Eye (tissue), 1 donor: ENCODE results near the gene CDH18.
"Not testable (repeated sequence)": the region's sequence is repeated elsewhere in the genome, so short reads cannot be mapped to it uniquely, and the experiment has no call there.

Source experiments
- DNase-seq: peaks from one replicate; pipeline ENCODE4 v3.0.0-alpha.2; 2015

Gene CDH18

DNA sequence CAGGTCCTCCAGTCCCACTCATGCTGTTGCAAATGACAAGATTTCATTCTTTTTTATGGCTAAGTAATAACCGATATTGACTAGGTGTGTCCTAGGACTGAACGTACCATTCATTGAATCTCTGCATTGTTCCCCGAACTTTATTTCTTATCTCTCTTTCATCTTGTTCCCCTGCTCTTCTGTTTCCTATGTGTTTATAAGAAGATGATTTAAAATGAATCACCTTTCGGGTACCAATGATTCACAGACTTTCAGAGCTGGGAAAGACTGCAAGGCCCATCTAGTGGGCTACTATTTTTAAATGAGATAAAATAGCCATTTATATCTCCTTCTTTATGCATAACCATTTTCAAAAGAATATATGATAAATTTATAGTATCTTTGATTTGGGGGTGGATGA, 133.0 kb downstream of the CDH18 start:
- no peak for DNase-seq

DNA sequence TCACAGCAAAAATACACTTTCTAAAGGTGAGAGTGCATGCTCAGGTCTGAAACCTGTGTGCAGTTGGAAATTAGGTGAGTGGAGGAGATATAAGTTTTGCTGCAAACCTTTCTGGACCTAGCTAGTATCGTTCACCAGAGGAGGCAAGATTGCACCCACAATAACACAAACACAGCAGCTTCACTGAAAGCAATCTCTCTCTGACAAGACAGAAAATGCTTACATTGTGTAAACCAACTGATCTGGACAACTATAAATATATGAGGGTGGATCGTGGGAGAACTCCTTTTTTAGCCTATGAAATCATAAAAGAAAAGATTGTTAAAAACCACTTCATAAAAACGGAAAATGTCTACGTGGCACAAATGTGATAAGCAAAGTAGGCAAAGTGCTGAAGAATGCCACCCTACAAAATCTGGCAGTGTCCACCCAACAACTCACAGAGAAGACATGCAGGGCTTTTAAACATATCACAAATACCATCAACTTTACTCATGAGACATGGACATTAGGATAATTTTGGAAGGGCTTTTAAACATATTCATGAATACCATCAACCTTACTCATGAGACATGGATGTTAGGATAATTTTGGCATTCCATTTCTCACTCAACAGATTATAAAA, 134.3 kb downstream of the CDH18 start:
- DNase-seq, result no peak

DNA sequence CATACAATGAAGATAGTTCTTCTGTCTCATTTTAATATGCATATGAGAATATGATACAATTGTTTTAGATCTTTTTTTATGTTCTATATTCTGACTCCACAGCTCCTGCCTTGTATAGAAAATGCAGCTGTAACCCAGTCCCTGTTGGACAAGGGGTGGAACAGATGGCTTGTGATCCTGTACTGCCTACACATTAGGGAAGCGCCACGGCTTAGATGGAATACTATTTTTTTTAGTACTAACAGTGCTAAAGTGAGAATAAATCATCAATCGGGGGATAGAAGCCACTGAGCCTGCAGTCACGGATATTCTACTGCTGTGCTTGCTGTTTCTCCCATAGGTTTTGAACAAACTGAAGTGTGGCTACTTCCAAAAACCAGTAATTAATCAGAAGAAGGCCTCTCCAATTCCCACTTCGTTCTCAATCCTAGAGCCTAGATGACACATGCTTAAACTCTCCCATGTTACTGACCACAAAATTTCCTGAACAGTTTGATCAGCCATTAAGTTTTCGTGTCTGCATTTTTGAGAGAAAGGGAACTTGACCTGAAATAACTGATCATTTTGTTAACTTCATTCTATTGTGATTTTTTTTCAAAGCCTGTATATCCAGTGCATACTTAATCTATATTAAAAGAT, 150.3 kb downstream of the CDH18 start:
- DNase-seq, result no peak

DNA sequence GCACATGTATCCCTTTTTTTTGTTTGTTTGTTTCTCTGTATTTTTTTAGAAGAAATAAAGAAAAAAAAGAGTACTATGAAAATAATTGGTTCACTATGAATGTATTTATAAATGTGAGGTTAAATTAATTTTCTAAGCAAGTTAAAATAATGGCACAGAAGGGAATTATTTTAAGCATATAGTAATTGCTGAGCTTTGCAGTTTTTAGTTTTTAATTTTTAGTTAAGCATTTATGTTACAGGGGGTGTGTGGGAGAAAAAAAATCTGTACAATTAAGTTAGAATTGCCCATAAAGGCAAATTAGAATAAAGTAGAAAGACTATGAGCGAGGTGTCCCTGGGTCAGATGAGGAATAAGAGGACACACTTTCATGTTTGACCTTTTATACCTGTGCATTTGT, 152.6 kb downstream of the CDH18 start:
- DNase-seq, result no peak

GRCh38 chr5:19812720-19813119, 175.3 kb downstream of the CDH18 start:
- DNase-seq, result not testable (repeated sequence)

DNA sequence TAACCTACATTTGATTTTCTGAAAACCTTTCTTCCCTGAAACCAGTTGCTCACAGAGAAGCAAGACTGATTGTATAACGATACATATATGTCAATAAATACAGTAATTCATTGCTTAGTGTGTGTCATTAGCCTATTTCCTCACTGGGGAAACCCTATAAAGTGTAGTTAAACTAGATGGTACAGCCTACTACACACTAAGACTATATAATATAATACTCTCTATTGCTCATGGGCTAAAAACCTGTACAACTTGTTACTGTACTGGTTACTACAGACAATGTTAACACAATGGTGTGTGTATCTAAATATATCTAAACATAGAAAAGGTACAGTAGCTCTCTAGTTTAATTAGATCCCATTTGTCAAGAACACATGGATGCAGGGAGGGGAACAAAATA, 181.2 kb downstream of the CDH18 start:
- no peak for DNase-seq

GRCh38 chr5:19802686-19803085, 185.3 kb downstream of the CDH18 start:
- DNase-seq, result peak; percentile 31

DNA sequence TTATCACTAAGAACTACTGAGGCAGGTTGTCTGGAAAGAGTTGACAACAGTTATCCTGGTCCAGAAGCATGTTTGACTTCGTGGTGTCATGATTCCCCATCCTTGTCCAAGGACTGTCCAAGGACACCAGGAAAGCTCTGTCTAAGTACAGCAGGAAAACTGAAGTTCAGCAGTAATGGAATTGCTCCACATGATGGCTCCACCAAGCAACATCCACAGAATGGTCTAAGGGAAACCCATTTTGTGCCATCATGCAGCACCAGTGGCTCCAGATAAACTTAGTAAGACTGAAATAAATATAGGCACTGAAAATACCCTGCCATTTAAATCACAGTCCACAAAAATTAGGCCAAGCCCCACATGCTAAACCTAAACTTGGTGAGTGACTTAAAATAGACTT, 192.8 kb downstream of the CDH18 start:
- DNase-seq, result no peak

- DNase-seq, result no peak
These were observed 197.1 kb downstream of the CDH18 start for GRCh38 chr5:19790829-19791466.

- peak; percentile 35 for DNase-seq
These were observed 205.4 kb downstream of the CDH18 start for GRCh38 chr5:19782566-19782965.

DNA sequence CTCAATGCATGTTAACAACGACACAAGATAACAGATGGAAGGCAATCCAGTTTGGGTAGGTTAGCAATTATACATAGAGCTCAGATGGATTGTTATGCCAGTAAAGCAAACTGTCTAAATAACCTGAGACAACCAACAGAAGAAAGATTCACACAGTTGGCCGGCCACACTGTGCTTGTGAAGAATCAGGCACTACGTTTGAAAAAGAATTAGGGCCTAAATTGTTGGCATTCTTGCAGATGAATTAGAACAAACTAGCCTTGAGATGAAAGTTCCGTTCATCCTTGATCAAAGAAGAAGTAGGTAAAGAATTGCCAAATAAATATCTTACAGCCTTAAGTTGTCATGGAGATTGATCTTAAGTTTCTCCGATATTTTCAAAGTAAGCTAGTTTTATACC, 210.6 kb downstream of the CDH18 start:
- DNase-seq, result no peak

GRCh38 chr5:19776886-19777285, 211.1 kb downstream of the CDH18 start:
- DNase-seq, result not testable (repeated sequence)

DNA sequence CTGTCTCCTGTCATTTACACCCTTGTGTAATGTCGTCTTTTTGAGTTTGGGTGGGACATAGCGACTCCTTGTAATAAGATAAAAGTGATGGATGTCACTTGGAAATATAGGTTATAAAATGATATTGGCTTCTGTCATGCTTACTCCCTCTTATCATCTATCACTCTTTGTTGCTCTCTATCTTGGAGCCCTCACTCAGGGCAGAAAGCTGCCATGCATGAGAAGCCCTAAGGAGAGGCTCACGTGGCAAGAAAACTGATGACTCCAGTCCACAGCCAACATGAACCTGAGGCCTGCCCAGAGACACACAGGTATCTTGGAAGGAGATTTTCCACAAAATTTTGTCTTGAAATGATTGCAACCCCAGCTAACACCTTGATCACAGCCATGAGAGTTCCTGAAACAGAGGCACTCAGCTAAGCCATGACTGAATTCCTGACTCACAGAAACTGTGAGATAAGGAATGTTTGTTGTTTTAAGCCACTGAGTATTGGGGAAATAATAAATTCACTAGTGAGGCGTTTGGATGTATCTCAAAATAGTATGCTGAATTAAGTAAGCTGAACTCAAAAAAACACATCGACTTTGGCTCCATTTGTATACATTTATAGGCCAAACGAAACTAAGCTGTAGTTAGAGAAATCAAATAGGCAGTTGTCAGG, 216.7 kb downstream of the CDH18 start:
- no peak for DNase-seq

DNA sequence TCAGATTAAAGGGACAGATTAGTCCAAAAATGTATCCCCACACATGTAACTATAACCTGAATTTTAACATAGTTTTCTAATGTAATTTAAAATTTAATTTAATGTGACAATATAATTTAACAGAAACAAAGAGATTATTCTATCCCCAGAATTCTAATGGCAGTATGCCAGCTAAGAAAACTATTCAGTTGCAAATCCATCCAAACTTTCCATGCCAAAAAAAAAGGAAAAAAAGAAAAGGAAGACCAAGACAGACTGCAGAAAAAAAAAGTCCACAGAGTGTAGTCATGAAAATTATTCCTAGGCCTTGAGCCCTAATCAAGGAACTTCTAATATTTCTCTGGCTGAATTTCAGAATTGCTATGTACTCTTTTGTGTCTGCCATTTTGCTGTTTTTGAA, 217.6 kb downstream of the CDH18 start:
- DNase-seq, result peak; percentile 13

DNA sequence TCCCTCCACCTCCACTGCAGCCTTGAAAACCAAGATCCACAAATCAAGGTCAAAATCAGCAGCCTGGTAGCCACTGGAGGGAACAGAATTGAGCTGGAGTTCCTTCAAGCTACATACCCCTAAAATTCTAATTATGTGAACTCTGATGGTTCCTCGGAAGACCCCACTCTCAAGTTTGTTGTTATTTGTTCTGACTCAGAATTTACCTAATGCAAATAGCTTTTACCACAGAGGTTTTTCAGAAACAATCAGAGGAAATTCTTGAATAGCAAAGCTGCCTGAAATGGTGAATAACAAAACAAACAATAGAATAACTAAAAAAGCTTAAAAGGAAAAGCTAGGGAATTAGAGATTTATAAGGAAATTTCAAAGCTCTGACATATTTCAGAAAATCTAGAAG, 220.0 kb downstream of the CDH18 start:
- no peak for DNase-seq

DNA sequence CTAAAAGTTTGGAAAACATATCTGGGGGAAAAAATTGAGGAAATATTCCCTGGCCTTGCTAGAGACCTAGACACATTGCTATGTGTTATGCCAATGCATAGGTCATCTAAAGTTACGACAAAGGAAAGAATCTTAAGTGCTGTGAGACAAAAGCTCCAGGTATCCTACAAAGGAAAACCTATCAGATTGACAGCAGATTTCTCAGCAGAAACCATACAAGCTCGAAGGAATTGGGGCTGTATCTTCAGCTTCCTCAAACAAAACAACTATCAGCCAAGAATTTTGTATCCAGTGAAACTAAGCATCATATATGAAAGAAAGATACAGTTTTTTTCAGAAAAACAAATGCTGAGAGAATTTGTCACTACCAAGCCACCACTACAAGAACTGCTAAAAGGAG, 234.4 kb downstream of the CDH18 start:
- DNase-seq, result no peak

DNA sequence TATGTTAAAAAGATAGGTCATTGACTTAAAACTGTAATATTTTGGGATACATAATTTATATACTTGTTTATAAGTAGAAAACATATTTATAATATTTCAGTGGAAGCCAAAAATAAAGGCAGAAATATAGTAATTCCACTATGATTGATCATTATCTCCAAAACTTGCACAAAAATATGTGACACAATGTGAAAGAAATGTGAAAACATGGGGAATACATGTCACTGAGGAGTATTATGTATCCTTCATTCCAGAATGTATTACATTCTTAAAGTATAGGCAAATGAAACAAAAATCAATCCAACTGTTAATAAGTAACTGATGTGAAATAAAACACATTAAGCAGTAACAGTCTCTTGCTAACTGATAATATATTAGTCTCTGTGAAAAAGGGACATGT, 236.7 kb downstream of the CDH18 start:
- DNase-seq, result no peak

DNA sequence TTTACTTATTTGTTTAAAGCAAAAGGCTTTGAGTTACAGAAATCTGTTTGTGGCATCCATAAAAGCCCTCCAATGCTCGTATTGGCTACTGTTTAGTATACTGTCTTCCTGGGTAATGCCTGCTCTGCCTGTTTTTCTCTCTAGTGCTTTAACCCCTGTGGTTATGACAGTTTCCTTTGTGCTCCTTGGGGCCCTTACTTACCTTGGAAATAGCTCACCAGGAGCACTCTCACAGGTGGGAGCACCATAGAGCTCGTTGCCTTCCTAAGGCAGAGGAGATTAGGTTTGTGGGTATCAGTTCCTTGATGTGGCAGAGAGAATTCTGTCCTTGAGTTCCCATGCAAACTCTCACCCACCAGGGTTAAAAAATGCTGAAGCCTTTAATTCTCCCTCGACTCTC, 242.8 kb downstream of the CDH18 start:
- DNase-seq, result no peak

- DNase-seq, result peak; percentile 69
These were observed 248.3 kb downstream of the CDH18 start for GRCh38 chr5:19739671-19740070.

GRCh38 chr5:19734776-19735175, 253.2 kb downstream of the CDH18 start:
- no peak for DNase-seq

GRCh38 chr5:19733612-19734495, 254.1 kb downstream of the CDH18 start:
- no peak for DNase-seq

GRCh38 chr5:19728571-19728970, 259.4 kb downstream of the CDH18 start:
- DNase-seq, result peak; percentile 12

DNA sequence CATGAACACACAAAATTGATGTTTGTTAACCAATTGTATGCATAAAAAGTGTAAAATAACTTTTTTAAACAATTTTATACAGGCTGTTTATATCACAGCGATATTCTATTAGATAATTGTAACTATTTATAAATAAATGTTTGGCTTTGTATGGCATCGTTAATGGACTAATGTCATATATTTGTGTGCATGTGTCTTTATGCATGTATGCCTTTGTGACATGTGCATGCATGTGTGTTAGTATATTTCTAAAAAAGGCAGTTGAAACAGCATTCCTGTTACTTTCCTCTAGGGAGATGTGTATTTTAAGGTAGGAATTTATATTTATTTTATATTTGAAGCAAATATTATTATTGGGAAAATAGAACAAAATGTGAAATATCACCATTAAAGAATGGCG, 268.9 kb downstream of the CDH18 start:
- DNase-seq, result peak; percentile 60
